ENCODE data around the gene PDCD1. TPM values are rescaled to one million over a fixed set of nuclear protein-coding genes. Genes with fewer than 3 reads are reported as not detected.

The PDCD1 gene
- total RNA-seq, 1 donor: not detected

GRCh38 chr2:241846406-241846805 lies 12.3 kb downstream of the PDCD1 start:
- Histone ChIP-seq H2AFZ (ENCODE audit: low read length) (no peak overlapping the region), H3K4me3 (ENCODE audit: insufficient read depth, low read length) (no peak overlapping the region), H3K36me3 (ENCODE audit: insufficient read depth, low read length) (no peaks in the 10 kb centered on the region), H3K4me2 (ENCODE audit: insufficient read depth, low read length) (no peak overlapping the region), H3K4me1 (ENCODE audit: insufficient read depth, low read length) (no peaks in the 10 kb centered on the region), H4K20me1 (ENCODE audit: insufficient read depth, low read length) (no peaks in the 10 kb centered on the region), H3K79me2 (ENCODE audit: insufficient read depth, low read length) (no peaks in the 10 kb centered on the region), H3K27me3 (ENCODE audit: insufficient read depth, low read length) (peaks cover 4% of the 10 kb centered on the region), H3K27ac (ENCODE audit: low read depth, low read length) (no peak overlapping the region), H3K9me3 (ENCODE audit: low read depth, low read length) (no peaks in the 10 kb centered on the region)
- peak; percentile 82 for DNase-seq (ENCODE audit: insufficient read length, low spot score, missing footprints)
- no peak for TF ChIP-seq CTCF (IDR thresholded peaks at IDR 0.05; ENCODE audit: extremely low read depth, low read depth, low read length)

GRCh38 chr2:241844831-241845578 lies 13.7 kb downstream of the PDCD1 start:
- Histone ChIP-seq H3K27ac (ENCODE audit: low read depth, low read length) (no peak overlapping the region), H3K4me2 (ENCODE audit: insufficient read depth, low read length) (peak overlapping the region; percentile 80), H3K27me3 (ENCODE audit: insufficient read depth, low read length) (peaks cover 4% of the 10 kb centered on the region), H4K20me1 (ENCODE audit: insufficient read depth, low read length) (no peaks in the 10 kb centered on the region), H3K36me3 (ENCODE audit: insufficient read depth, low read length) (no peaks in the 10 kb centered on the region), H3K79me2 (ENCODE audit: insufficient read depth, low read length) (no peaks in the 10 kb centered on the region), H2AFZ (ENCODE audit: low read length) (no peak overlapping the region), H3K4me1 (ENCODE audit: insufficient read depth, low read length) (no peaks in the 10 kb centered on the region), H3K9me3 (ENCODE audit: low read depth, low read length) (no peaks in the 10 kb centered on the region), H3K4me3 (ENCODE audit: insufficient read depth, low read length) (no peak overlapping the region)
- peak; percentile 61 for DNase-seq (ENCODE audit: insufficient read length, low spot score, missing footprints)
- no peak for TF ChIP-seq CTCF (IDR thresholded peaks at IDR 0.05; ENCODE audit: extremely low read depth, low read depth, low read length)

GRCh38 chr2:241844066-241844728 lies 14.5 kb downstream of the PDCD1 start:
- peaks cover 10% of the 10 kb centered on the region for H3K27me3 ChIP-seq (ENCODE audit: insufficient read depth, low read length)
- TF ChIP-seq CTCF (IDR thresholded peaks at IDR 0.05; ENCODE audit: extremely low read depth, low read depth, low read length): no peak
- H3K4me2 ChIP-seq (ENCODE audit: insufficient read depth, low read length): peak overlapping the region; percentile 80
- no peak overlapping the region for H3K27ac ChIP-seq (ENCODE audit: low read depth, low read length)
- peak; percentile 98 for DNase-seq (ENCODE audit: insufficient read length, low spot score, missing footprints)
- H3K79me2 ChIP-seq (ENCODE audit: insufficient read depth, low read length): no peaks in the 10 kb centered on the region
- no peaks in the 10 kb centered on the region for H3K36me3 ChIP-seq (ENCODE audit: insufficient read depth, low read length)
- H2AFZ ChIP-seq (ENCODE audit: low read length): peak overlapping the region; percentile 41
- H4K20me1 ChIP-seq (ENCODE audit: insufficient read depth, low read length): no peaks in the 10 kb centered on the region
- H3K9me3 ChIP-seq (ENCODE audit: low read depth, low read length): no peaks in the 10 kb centered on the region
- H3K4me3 ChIP-seq (ENCODE audit: insufficient read depth, low read length): peak overlapping the region; percentile 58
- no peaks in the 10 kb centered on the region for H3K4me1 ChIP-seq (ENCODE audit: insufficient read depth, low read length)
